Memory B cell (primary cell): ENCODE measurements around the gene ITGA8.

ENCODE experiments used
- ATAC-seq: fragments of 150-1000 bp; cut with Tn5 transposase; 2 replicates; pipeline ENCODE4 v1.10.0; 2021; ENCODE audit warnings: low read depth, mild to moderate bottlenecking, moderate library complexity
- DNase-seq, 2 donors: peaks; one replicate each; pipeline ENCODE4 v3.0.0; 2022; ENCODE audit warnings: low spot score in 2 of 2
- H3K27ac Mint-ChIP-seq: one replicate; pipeline ENCODE4 v1.8.0; 2022; ENCODE audit warnings: mild to moderate bottlenecking, moderate library complexity, mixed read lengths
- H3K27me3 Mint-ChIP-seq: one replicate; pipeline ENCODE4 v1.8.0; 2022; ENCODE audit warnings: mixed read lengths
- H3K36me3 Mint-ChIP-seq: one replicate; pipeline ENCODE4 v1.8.0; 2022; ENCODE audit warnings: mild to moderate bottlenecking, mixed read lengths
- H3K4me1 Mint-ChIP-seq: one replicate; pipeline ENCODE4 v1.8.0; 2022; ENCODE audit warnings: mixed read lengths
- H3K4me3 Mint-ChIP-seq: one replicate; pipeline ENCODE4 v1.8.0; 2022; ENCODE audit warnings: mild to moderate bottlenecking, moderate library complexity, mixed read lengths
- H3K9me3 Mint-ChIP-seq: one replicate; pipeline ENCODE4 v1.8.0; 2022; ENCODE audit warnings: mixed read lengths

The ITGA8 gene

DNA sequence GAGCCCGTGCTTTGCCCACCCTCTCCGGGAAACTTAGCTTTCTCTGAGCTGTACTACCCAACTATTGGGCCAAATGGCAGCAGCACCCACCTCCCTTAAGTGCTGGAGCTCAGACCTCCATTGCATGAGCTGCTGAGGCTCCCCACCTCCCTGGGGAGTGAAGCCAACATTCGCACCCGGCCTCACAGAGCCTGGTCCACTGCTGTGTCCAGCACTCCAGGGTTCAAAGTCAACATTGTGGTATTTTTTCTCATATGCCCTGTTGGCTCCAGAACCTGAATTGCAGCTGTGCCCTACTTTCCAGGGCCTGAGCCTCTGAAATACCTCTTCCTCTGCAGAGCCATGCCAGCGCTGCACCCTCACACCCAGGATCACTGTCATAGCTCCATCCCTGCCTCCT lies 29.7 kb downstream of the ITGA8 start:
- no peak overlapping the region for H3K4me3 Mint-ChIP-seq
- DNase-seq, result no peak
- H3K9me3 Mint-ChIP-seq, result no peaks in the 10 kb centered on the region
- no peaks in the 10 kb centered on the region for H3K4me1 Mint-ChIP-seq
- H3K27ac Mint-ChIP-seq, result no peak overlapping the region
- ATAC-seq, result no peak
- H3K27me3 Mint-ChIP-seq, result no peaks in the 10 kb centered on the region
- H3K36me3 Mint-ChIP-seq, result no peaks in the 10 kb centered on the region

DNA sequence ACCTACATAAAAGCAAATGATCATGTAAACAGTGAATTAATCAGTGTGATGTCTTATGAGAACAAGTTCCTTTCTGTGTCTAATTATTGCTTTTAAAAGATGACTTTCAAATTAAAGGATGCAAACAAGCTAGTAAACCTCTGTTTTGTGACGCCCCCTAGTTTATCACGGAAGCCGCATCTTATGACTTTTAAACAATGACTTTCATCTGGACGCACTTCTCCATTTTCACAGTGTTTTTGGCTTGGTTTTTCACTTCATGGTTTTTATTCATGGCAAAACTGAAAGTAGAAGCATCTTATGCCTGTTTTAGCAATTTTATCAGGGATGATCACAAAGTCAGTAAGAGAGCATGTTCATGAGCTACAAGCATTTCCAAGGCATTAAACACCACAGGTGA lies 35.0 kb downstream of the ITGA8 start:
- no peak overlapping the region for H3K4me3 Mint-ChIP-seq
- ATAC-seq, result no peak
- H3K27me3 Mint-ChIP-seq, result peaks cover 3% of the 10 kb centered on the region

DNA sequence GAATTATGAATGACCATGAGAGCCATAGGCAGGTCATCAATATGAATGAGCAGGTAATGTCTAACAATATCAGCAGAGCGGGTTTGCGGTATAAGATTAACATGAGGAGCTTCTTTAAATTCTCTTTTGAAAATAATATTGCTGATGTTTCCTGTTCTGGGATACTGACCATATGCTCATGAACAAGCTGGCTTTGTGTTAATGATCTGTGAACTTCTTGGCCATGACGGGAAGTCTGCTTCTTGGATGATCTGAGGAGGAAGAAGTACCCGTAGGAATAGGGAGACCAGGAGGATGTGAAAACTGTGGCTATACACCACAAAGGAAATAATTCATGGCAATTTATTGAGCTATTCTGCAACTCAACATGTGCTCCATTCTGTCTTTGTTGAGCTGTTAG lies 38.6 kb downstream of the ITGA8 start:
- peaks cover 3% of the 10 kb centered on the region for H3K27me3 Mint-ChIP-seq
- H3K9me3 Mint-ChIP-seq, result peaks cover 2% of the 10 kb centered on the region
- H3K36me3 Mint-ChIP-seq, result no peaks in the 10 kb centered on the region
- no peak overlapping the region for H3K4me3 Mint-ChIP-seq
- no peak for DNase-seq
- no peak for ATAC-seq
- no peaks in the 10 kb centered on the region for H3K4me1 Mint-ChIP-seq
- no peak overlapping the region for H3K27ac Mint-ChIP-seq

More for the DNA sequence above, 35.0 kb downstream of the ITGA8 start:
- Mint-ChIP-seq H3K36me3 (no peaks in the 10 kb centered on the region), H3K4me1 (no peaks in the 10 kb centered on the region), H3K9me3 (peaks cover 2% of the 10 kb centered on the region), H3K27ac (no peak overlapping the region)
- no peak for DNase-seq

DNA sequence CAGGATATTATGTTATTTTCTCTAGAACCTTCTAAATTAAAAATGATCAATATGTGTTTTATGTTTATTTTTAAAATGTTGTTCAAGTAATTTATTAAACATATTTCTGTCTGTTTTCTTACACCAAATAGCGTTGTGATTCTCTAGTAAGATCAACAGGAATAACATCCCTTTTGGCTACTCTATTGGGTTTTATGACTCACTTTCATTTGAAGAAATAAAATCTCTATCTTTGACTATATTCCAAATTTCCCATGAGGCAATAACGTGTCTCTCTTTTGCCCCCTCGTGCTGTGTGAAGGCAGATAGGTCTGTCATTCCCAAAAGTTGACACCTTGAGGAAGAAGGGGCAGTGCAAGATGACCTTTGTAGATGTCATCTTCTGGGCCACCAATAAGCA lies 40.9 kb downstream of the ITGA8 start:
- Mint-ChIP-seq H3K27ac (no peak overlapping the region), H3K9me3 (peaks cover 2% of the 10 kb centered on the region), H3K4me3 (no peak overlapping the region), H3K4me1 (no peaks in the 10 kb centered on the region), H3K27me3 (peaks cover 5% of the 10 kb centered on the region), H3K36me3 (no peaks in the 10 kb centered on the region)
- no peak for DNase-seq
- no peak for ATAC-seq

DNA sequence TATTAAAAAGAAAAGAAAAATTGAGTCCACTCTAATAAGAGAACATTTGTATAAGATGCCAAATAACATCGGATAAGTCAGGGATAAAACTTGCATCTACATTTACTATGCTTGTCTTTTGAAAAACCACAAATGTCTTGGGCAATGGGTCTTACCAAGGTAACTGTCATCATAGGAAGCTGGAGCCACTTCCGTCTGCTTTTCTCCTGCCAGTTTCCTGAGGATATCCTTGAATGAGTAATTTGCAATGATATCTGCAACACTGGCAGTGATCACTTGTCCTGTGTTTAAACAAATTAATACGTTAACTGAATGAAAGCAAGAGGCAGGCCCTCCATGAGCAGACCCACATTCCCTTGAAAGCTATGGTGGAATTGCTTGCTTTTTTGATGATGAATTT lies 47.3 kb downstream of the ITGA8 start:
- H3K36me3 Mint-ChIP-seq, result no peaks in the 10 kb centered on the region
- H3K27ac Mint-ChIP-seq, result no peak overlapping the region
- peaks cover 2% of the 10 kb centered on the region for H3K27me3 Mint-ChIP-seq
- DNase-seq, result no peak
- no peaks in the 10 kb centered on the region for H3K9me3 Mint-ChIP-seq
- H3K4me3 Mint-ChIP-seq, result no peak overlapping the region
- H3K4me1 Mint-ChIP-seq, result no peaks in the 10 kb centered on the region
- ATAC-seq, result no peak

DNA sequence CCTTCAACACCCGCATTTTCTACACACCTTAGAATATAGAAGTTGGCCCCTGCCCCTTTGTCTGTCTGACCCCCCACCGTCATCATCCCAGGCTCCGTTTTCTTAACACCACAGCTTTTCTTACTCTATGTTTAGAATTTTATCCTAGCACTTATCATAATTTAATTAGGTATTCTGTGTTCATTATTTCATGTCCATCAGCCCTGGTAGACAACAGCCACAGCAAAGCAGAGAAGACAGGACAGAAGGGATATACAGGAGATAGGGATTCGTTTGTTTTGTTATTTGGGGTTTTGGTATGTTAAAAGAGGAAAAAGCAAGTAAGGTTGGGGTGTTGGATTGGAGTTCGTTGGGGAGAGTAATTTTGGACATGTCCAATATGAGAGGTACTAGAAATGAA lies 48.8 kb downstream of the ITGA8 start:
- peaks cover 2% of the 10 kb centered on the region for H3K9me3 Mint-ChIP-seq
- H3K36me3 Mint-ChIP-seq, result no peaks in the 10 kb centered on the region
- DNase-seq (no peak), ATAC-seq (no peak)
- no peaks in the 10 kb centered on the region for H3K27me3 Mint-ChIP-seq
- H3K27ac Mint-ChIP-seq, result no peak overlapping the region
- H3K4me1 Mint-ChIP-seq, result no peaks in the 10 kb centered on the region
- H3K4me3 Mint-ChIP-seq, result no peak overlapping the region

DNA sequence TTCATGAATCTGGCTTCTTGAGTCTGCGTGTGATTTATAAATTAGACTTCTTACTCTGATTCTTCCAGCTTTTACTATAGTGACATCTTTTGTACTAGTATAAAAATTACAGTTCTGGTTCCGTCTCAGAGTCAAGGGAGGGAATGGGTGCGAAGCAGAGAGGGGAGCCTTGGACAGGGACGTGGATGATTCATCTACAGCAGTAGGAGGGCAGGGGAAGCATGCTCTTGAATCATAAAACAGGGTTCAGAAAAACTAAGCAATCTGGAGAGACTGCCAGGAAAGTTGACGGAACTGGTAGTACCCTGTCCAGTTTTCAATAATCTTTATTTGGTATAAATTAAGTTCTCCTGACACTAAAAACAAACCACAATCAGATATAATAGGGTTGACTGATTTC lies 58.1 kb downstream of the ITGA8 start:
- ATAC-seq, result no peak
- H3K27ac Mint-ChIP-seq, result no peak overlapping the region
- no peaks in the 10 kb centered on the region for H3K36me3 Mint-ChIP-seq
- no peaks in the 10 kb centered on the region for H3K27me3 Mint-ChIP-seq
- peaks cover 1% of the 10 kb centered on the region for H3K9me3 Mint-ChIP-seq
- no peak for DNase-seq
- no peaks in the 10 kb centered on the region for H3K4me1 Mint-ChIP-seq
- H3K4me3 Mint-ChIP-seq, result no peak overlapping the region

DNA sequence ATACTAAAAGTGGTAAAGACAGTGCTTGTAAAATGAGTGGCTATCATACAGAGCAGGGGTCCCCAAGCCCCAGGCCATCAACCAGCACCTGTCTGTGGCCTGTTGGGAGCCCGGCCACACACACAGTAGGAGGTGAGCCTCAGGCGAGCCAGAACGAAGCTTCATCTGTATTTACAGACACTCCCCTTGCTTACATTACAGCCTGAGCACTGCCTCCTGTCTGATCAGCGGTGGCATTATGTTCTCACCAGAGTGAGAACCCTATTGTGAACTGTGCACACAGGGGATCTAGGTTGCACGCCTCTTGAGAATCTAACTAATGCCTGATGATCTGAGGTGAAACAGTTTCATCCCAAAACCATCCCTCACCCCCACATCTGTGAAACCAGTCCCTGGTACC lies 58.7 kb downstream of the ITGA8 start:
- Mint-ChIP-seq H3K27me3 (no peaks in the 10 kb centered on the region), H3K4me1 (no peaks in the 10 kb centered on the region), H3K4me3 (no peak overlapping the region), H3K9me3 (peaks cover 1% of the 10 kb centered on the region), H3K27ac (no peak overlapping the region), H3K36me3 (no peaks in the 10 kb centered on the region)
- no peak for DNase-seq
- ATAC-seq, result no peak

DNA sequence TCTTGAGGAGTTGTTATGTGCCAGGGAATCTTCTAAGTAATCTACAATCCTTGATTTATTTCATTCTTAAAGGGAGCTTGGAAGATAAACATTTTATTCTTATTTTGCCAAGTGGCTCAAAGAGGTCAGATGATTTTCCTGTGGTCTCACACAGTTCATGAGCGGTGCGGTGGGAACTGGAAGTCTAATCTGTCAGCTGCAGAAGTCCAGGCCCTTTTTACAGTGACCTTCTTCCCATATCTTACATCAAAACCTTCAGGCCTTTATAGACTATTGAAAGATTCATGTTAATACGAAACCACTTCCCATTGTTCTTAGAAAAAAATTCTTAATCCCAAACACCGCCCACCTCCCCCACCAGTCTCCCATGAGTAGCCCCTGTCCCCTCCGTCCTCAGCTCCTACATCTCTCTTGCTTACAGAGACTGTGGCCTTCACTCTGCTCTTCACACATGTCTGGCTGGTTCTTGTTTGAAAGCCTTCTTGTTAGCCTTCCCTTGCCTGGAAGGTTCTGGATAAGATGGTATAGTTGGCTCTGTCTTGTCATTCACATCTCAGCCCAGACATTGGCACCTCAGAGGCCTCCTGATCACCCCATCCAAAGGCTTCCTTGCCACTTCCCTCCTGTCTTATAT lies 61.5 kb downstream of the ITGA8 start:
- Mint-ChIP-seq H3K27me3 (no peaks in the 10 kb centered on the region), H3K27ac (no peak overlapping the region), H3K4me1 (no peaks in the 10 kb centered on the region), H3K4me3 (no peak overlapping the region), H3K9me3 (peaks cover 1% of the 10 kb centered on the region), H3K36me3 (no peaks in the 10 kb centered on the region)
- ATAC-seq, result no peak
- DNase-seq, result no peak

DNA sequence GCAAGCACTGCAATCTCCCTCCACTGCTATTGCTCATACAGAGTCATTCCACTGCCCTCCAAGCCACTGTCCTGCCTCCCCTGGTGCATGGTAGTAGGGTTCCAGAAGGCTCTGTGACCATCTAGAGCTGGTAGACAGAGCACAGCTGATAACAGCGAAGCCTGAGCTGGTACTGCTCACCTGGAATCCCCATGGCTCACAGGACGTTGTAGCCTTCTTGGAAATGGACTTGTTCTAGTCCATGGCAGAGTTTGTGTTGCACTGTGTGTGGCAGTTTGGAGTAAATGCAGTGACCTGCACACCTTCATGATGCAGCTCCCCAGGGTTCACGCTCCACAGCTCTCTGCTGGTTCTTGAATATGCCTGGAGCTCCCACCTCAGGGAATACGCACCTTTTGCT lies 67.0 kb downstream of the ITGA8 start:
- Mint-ChIP-seq H3K4me3 (no peak overlapping the region), H3K9me3 (no peaks in the 10 kb centered on the region), H3K27me3 (no peaks in the 10 kb centered on the region), H3K27ac (no peak overlapping the region), H3K4me1 (no peaks in the 10 kb centered on the region), H3K36me3 (no peaks in the 10 kb centered on the region)
- ATAC-seq (no peak), DNase-seq (no peak)

DNA sequence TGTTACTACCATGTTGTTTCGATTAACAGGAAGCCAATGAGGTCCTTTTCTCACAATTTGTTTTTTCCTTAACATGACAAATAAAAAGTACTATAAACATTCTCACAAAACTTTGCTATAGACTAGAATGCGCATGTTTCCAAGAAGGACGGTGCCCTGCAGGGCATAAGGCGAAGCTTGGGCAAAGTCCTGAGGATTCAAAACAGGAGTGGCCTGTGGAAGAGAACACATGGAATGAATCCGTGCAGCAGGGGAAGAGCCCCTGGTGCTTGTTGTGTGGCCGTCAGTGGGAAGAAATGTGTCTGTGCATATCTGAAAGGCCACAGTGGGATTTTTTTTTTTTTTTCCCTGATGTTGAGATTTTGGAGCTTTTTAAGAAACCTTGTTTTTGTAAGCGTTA lies 67.6 kb downstream of the ITGA8 start:
- Mint-ChIP-seq H3K9me3 (no peaks in the 10 kb centered on the region), H3K27me3 (no peaks in the 10 kb centered on the region), H3K36me3 (no peaks in the 10 kb centered on the region), H3K4me3 (no peak overlapping the region), H3K27ac (no peak overlapping the region), H3K4me1 (no peaks in the 10 kb centered on the region)
- no peak for DNase-seq
- no peak for ATAC-seq

DNA sequence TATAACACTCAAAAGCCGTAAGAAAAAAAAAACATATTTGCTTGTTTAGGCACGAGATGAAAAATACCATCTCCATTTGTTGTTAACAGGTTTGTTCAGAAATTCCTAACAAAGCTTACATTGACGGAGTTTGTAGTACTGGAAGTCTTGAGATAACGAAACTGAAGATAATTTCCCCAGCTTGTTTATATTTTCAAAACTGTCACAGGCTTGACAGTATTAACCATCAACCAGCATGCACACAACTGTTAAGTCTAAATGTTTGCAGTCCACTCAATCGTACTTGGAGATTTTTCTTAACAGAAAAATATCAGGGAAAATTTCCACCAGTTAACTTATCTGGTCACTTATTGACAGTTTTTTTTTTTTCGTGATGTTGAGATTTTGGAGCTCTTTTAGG lies 68.5 kb downstream of the ITGA8 start:
- no peaks in the 10 kb centered on the region for H3K4me1 Mint-ChIP-seq
- H3K27ac Mint-ChIP-seq, result no peak overlapping the region
- H3K9me3 Mint-ChIP-seq, result no peaks in the 10 kb centered on the region
- H3K27me3 Mint-ChIP-seq, result no peaks in the 10 kb centered on the region
- H3K36me3 Mint-ChIP-seq, result no peaks in the 10 kb centered on the region
- ATAC-seq (no peak), DNase-seq (no peak)
- no peak overlapping the region for H3K4me3 Mint-ChIP-seq

DNA sequence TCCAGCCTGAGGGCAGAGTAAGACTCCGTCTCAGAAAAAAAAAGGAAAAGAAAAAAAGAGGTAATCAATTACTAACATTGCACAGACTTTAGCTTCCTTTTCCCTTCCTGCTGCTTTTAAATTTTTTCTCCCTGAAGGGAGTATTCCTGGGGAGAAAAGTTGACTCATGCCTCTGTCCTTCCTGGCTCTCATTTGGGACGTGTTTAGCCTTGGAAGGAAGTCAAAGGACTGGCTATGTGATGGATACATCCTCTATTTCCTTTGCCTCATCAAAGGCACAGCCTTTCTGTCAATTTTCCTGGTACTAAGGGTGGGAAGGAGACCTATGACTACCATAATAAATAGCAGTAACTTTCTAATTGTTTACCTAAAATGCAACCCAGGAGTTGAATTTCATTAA lies 77.6 kb downstream of the ITGA8 start:
- H3K36me3 Mint-ChIP-seq, result no peaks in the 10 kb centered on the region
- DNase-seq (no peak), ATAC-seq (no peak)
- H3K27ac Mint-ChIP-seq, result no peak overlapping the region
- no peaks in the 10 kb centered on the region for H3K27me3 Mint-ChIP-seq
- H3K9me3 Mint-ChIP-seq, result no peaks in the 10 kb centered on the region
- H3K4me3 Mint-ChIP-seq, result no peak overlapping the region
- no peaks in the 10 kb centered on the region for H3K4me1 Mint-ChIP-seq

DNA sequence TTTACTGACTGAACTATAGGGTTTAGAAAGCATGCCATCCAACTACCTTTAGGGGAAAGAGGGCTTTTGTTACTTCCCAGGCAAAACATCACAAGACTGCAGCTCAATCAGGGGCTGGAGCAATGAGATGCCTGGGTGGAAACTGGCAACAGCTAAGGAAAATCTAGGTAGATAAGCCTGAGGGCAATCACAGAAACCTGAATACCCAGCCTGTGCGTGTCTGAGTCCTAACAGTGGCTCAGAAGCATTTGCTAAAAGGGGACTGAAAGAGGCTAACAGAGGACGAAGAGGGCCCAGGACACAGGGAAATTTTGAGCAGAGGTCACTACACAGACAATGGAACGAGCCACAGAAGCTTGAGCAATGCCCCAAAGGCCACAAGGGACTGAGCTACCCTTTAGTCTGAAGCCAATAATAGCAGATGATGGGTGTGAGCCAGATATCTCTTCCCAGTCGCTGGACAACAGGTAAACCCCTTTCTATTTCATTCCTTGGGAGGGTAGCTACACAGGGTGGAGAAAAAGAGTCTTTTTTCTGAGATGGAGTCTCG lies 79.1 kb downstream of the ITGA8 start:
- no peak for ATAC-seq
- Mint-ChIP-seq H3K27me3 (no peaks in the 10 kb centered on the region), H3K36me3 (no peaks in the 10 kb centered on the region), H3K4me3 (no peak overlapping the region), H3K4me1 (no peaks in the 10 kb centered on the region), H3K27ac (no peak overlapping the region), H3K9me3 (no peaks in the 10 kb centered on the region)
- DNase-seq, result no peak

DNA sequence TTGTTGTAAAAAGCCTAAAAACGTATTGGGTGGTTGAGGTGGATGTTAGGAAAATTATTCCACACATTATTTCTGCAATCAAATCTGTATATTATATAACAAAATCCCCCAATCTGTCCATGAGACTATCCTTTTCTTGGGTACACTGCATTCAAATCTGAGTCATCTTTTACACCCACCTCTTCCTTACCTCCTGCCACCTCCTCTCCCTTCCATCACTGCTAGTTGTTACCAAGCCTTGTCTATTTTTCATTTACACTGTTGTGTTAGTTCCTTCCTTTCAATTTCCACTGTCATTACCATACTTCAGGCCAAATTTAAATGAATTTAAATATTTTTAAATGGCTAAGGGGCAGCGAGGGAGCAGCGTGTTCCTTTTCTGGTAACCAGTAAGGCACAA lies 83.3 kb downstream of the ITGA8 start:
- ATAC-seq, result no peak
- H3K27ac Mint-ChIP-seq, result no peak overlapping the region
- no peaks in the 10 kb centered on the region for H3K27me3 Mint-ChIP-seq

More for the DNA sequence above, 83.3 kb downstream of the ITGA8 start:
- Mint-ChIP-seq H3K36me3 (no peaks in the 10 kb centered on the region), H3K4me3 (no peak overlapping the region), H3K4me1 (no peaks in the 10 kb centered on the region), H3K9me3 (no peaks in the 10 kb centered on the region)
- no peak for DNase-seq
